DOHH2 (cell line): ENCODE measurements around the gene NFE2L1.

ENCODE experiments used
- H3F3A ChIP-seq: fragments of 200-600 bp; sonication (generic), shearing (Covaris generic); 2 replicates; pipeline ENCODE4 v1.6.0; 2016; ENCODE audit warnings: antibody characterized with exemption, mild to moderate bottlenecking; ENCODE audit not compliant: control insufficient read depth, insufficient read depth
- H3K27ac ChIP-seq: fragments of 200-600 bp; sonication (generic); 2 replicates; pipeline ENCODE4 v1.5.1; 2014; ENCODE audit warnings: low read depth, mild to moderate bottlenecking, low read length, moderate library complexity
- H3K27me3 ChIP-seq: fragments of 200-600 bp; sonication (generic); 2 replicates; pipeline ENCODE4 v1.6.1; 2014; ENCODE audit warnings: mild to moderate bottlenecking, low read length, mixed read lengths; ENCODE audit not compliant: control insufficient read depth
- H3K36me3 ChIP-seq: fragments of 200-600 bp; sonication (generic); 2 replicates; pipeline ENCODE4 v1.6.1; 2014; ENCODE audit warnings: mild to moderate bottlenecking, low read length, moderate library complexity, mixed read lengths; ENCODE audit not compliant: control insufficient read depth
- H3K4me1 ChIP-seq: fragments of 200-600 bp; sonication (generic); 2 replicates; pipeline ENCODE4 v1.6.1; 2014; ENCODE audit warnings: mild to moderate bottlenecking, low read length, mixed read lengths; ENCODE audit not compliant: control insufficient read depth
- H3K4me2 ChIP-seq: fragments of 200-600 bp; sonication (generic); 2 replicates; pipeline ENCODE4 v1.6.0; 2014; ENCODE audit warnings: mild to moderate bottlenecking, low read length, moderate library complexity
- H3K4me3 ChIP-seq: fragments of 200-600 bp; sonication (generic); 2 replicates; pipeline ENCODE4 v1.5.1; 2014; ENCODE audit warnings: mild to moderate bottlenecking, low read length, mixed read lengths
- H3K79me2 ChIP-seq: fragments of 200-600 bp; sonication (generic); 2 replicates; pipeline ENCODE4 v1.6.1; 2014; ENCODE audit warnings: mild to moderate bottlenecking, low read length, mixed read lengths; ENCODE audit not compliant: control insufficient read depth
- H3K9me2 ChIP-seq: fragments of 200-600 bp; sonication (generic); replicated peaks from 2 replicates; pipeline ENCODE4 v1.6.1; 2014; ENCODE audit warnings: mild to moderate bottlenecking, low read length, mixed read lengths; ENCODE audit not compliant: control insufficient read depth
- H3K9me3 ChIP-seq: fragments of 200-600 bp; sonication (generic); 2 replicates; pipeline ENCODE4 v1.6.1; 2014; ENCODE audit warnings: antibody characterized with exemption, low read length, mixed read lengths; ENCODE audit not compliant: control insufficient read depth, insufficient read depth
- H4K20me1 ChIP-seq: fragments of 200-600 bp; sonication (generic); 2 replicates; pipeline ENCODE4 v1.6.0; 2014; ENCODE audit warnings: low read depth, mild to moderate bottlenecking, antibody characterized with exemption, low read length, moderate library complexity; ENCODE audit not compliant: control insufficient read depth, insufficient read depth
- EZH2phosphoT487 ChIP-seq: fragments of 200-600 bp; sonication (generic); IDR thresholded peaks from 2 replicates; pipeline ENCODE4 v1.6.1; 2017; ENCODE audit warnings: borderline replicate concordance, mild to moderate bottlenecking, antibody characterized with exemption, low read length, moderate library complexity, mixed read lengths
- TF ChIP-seq, protein P1 (sequence below): fragments of 200-600 bp; sonication (generic); IDR thresholded peaks from one replicate; pipeline ENCODE4 v1.5.1; 2014; ENCODE audit warnings: antibody characterized with exemption, mild to moderate bottlenecking, low read depth, low read length; ENCODE audit not compliant: poor library complexity, severe bottlenecking

NFE2L1 gene

DNA sequence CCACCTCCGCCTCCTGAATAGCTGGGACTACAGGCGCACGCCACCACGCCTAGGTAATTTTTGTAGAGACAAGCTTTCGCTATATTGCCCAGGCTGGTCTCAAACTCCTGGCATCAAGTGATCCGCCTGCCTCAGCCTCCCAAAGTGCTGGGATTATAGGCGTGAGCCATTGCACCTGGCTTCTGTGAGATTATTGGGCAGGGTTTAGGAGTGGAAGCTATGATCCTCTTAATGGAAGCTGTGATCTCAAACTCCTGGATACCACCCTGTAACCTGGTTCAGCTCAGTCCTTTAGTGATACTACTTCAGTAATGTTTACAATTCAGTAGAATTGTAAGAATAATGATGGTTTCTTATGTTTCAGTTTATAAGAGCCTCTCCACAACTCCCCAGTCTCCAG is 14.1 kb downstream of the NFE2L1 start:
- peaks cover 5% of the 10 kb centered on the region; the same call in 1 of the 2 replicates for H4K20me1 ChIP-seq
- H3K79me2 ChIP-seq, result peaks cover 22% of the 10 kb centered on the region
- H3K27me3 ChIP-seq, result no peaks in the 10 kb centered on the region
- H3K27ac ChIP-seq, result no peak overlapping the region
- H3K9me3 ChIP-seq, result no peaks in the 10 kb centered on the region
- peaks cover 5% of the 10 kb centered on the region; the same call in 1 of the 2 replicates for H3F3A ChIP-seq
- no peak overlapping the region for H3K4me2 ChIP-seq
- no peaks in the 10 kb centered on the region for H3K4me1 ChIP-seq
- no peak for TF ChIP-seq EZH2phosphoT487
- TF ChIP-seq, protein P1, sequence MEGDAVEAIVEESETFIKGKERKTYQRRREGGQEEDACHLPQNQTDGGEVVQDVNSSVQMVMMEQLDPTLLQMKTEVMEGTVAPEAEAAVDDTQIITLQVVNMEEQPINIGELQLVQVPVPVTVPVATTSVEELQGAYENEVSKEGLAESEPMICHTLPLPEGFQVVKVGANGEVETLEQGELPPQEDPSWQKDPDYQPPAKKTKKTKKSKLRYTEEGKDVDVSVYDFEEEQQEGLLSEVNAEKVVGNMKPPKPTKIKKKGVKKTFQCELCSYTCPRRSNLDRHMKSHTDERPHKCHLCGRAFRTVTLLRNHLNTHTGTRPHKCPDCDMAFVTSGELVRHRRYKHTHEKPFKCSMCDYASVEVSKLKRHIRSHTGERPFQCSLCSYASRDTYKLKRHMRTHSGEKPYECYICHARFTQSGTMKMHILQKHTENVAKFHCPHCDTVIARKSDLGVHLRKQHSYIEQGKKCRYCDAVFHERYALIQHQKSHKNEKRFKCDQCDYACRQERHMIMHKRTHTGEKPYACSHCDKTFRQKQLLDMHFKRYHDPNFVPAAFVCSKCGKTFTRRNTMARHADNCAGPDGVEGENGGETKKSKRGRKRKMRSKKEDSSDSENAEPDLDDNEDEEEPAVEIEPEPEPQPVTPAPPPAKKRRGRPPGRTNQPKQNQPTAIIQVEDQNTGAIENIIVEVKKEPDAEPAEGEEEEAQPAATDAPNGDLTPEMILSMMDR, result no peak
- no peaks in the 10 kb centered on the region for H3K9me2 ChIP-seq
- H3K4me3 ChIP-seq, result no peak overlapping the region
- peaks cover 86% of the 10 kb centered on the region for H3K36me3 ChIP-seq

DNA sequence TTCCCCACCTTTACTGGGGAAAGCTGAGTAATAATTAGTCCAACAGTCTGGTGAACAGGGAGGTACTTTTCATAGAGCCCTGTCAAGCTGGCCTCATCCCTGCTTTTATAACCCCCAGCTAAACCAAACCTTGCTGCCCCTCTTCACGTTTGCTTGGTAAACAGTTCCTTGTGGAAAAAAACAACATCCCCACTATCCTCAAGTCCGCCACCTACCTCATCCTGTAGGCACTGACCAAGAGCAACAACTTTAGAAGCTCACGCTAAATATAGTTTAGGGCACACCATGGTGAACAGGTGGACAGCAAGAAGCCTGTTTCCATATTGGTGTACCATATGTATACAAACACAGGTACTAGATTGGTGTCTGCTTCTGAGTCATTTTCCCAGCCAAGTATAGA is 16.5 kb downstream of the NFE2L1 start:
- peaks cover 6% of the 10 kb centered on the region; the same call in 1 of the 2 replicates for H3F3A ChIP-seq
- no peak for TF ChIP-seq EZH2phosphoT487
- TF ChIP-seq, protein P1, result no peak
- H3K79me2 ChIP-seq, result peaks cover 8% of the 10 kb centered on the region
- H3K36me3 ChIP-seq, result peaks cover 80% of the 10 kb centered on the region
- H3K9me2 ChIP-seq, result no peaks in the 10 kb centered on the region
- H3K4me1 ChIP-seq, result no peaks in the 10 kb centered on the region
- H3K4me3 ChIP-seq, result no peak overlapping the region
- no peaks in the 10 kb centered on the region for H3K9me3 ChIP-seq
- no peaks in the 10 kb centered on the region for H3K27me3 ChIP-seq
- no peak overlapping the region for H3K27ac ChIP-seq
- H4K20me1 ChIP-seq, result peaks cover 4% of the 10 kb centered on the region; the same call in 1 of the 2 replicates
- H3K4me2 ChIP-seq, result no peak overlapping the region

DNA sequence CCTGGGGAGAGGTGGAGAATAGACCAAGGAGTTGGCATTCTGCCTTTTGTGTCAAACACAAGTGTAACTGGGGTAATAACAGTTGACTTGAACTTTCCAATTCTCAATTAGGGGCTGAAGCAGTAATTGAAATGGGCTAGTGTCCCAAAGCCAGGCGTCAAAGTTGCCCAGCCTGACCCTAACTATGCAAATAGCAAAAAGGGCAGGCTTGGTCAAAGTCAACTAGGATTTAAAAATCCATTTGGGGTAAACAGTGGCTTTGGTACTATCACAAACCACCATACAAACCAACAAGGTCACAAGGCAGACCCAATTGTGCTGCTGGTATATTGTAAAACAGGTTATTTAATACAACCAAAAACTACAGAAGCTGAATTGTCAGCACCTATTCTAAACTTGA is 18.0 kb downstream of the NFE2L1 start:
- TF ChIP-seq EZH2phosphoT487, result no peak
- TF ChIP-seq, protein P1, result no peak
- Histone ChIP-seq H3K9me3 (no peaks in the 10 kb centered on the region), H3K27me3 (no peaks in the 10 kb centered on the region), H3K4me2 (no peak overlapping the region), H3F3A (peaks cover 10% of the 10 kb centered on the region), H3K27ac (no peak overlapping the region), H3K9me2 (no peaks in the 10 kb centered on the region), H3K79me2 (no peaks in the 10 kb centered on the region), H3K4me3 (no peak overlapping the region), H3K36me3 (peaks cover 76% of the 10 kb centered on the region), H3K4me1 (no peaks in the 10 kb centered on the region), H4K20me1 (peaks cover 2% of the 10 kb centered on the region; the same call in 1 of the 2 replicates)
